ENCODE results near the gene CSNK1G2. TPM values are rescaled to one million over a fixed set of nuclear protein-coding genes. Genes with fewer than 3 reads are reported as not detected.

CSNK1G2 gene
- total RNA-seq, 4 donors from 2014 or later, result 17.3 to 50.9 (median 26.2) TPM

DNA sequence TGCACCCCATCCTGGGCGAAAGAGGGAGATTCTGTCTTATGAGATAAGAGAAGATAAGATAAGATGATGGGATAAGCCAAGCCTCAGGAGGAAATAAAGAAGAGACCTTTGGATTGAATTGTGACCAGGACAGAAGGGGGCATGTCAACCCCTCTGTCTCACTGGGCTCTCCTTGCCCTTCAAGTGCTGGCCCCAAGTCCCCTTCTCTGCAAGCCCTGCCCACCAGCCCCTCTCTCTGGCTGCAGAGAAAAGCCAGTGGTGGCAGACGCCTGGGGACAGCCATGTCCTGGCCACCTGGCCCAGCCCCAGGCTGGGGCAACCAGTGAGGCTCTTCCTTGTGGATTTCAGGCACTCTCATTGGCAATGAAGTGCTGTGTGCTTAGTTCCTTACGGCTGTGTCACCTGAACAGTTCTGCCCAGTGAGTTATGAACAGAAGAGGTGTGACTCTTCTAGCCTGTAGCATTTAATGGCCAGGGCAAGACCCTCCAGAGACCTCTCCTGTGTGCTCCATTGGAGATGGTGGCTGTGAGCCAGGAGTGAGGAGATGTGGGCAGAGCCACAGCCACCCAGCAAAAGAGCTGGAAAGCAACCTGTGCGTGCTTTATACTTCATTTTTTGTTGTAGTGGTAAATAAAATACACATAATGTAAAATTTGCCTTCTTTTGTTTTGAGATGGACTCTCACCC, 80.6 kb downstream of the CSNK1G2 start:
- TF ChIP-seq, protein P1, sequence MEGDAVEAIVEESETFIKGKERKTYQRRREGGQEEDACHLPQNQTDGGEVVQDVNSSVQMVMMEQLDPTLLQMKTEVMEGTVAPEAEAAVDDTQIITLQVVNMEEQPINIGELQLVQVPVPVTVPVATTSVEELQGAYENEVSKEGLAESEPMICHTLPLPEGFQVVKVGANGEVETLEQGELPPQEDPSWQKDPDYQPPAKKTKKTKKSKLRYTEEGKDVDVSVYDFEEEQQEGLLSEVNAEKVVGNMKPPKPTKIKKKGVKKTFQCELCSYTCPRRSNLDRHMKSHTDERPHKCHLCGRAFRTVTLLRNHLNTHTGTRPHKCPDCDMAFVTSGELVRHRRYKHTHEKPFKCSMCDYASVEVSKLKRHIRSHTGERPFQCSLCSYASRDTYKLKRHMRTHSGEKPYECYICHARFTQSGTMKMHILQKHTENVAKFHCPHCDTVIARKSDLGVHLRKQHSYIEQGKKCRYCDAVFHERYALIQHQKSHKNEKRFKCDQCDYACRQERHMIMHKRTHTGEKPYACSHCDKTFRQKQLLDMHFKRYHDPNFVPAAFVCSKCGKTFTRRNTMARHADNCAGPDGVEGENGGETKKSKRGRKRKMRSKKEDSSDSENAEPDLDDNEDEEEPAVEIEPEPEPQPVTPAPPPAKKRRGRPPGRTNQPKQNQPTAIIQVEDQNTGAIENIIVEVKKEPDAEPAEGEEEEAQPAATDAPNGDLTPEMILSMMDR (IDR thresholded peaks at IDR 0.05; ENCODE audit: low read depth), result no peak

DNA sequence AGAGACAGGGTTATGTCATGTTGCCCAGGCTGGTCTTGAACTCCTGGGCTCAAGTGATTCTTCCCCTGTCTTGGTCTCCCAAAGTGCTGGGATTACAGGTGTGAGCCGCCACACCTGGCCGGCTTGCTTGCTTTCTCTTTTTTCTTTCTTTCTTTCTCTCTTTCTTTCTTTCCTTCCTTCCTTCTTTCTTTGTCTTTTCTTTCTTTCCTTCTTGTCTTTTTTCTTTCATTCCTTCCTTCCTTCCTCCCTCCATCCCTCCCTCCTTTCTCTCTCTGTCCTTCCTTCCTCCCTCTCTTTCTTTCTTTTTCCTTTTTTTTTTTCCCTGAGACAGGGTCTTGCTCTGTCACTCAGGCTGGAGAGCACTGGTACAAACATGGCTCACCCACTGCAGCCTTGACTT, 81.3 kb downstream of the CSNK1G2 start:
- TF ChIP-seq, protein P1 (IDR thresholded peaks at IDR 0.05; ENCODE audit: low read depth), result no peak

DNA sequence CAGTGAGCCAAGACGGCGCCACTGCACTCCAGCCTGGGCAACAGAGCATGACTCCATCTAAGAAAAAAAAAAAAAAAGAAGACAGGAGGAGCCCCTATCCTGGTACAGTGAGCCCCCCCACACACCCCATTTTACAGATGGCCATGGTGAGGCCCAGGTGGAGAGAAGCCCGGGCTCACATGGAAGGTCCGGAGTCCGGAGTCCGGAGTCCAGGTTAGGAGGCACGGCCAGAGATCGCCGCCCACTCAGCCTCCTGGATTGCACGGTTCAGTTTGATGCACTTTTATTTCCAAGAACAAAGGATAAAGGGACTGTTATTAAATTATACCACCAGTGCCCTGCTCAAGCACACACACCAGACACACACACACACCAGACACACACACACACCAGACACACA, 85.8 kb downstream of the CSNK1G2 start:
- TF ChIP-seq, protein P1 (IDR thresholded peaks at IDR 0.05; ENCODE audit: low read depth), result no peak

DNA sequence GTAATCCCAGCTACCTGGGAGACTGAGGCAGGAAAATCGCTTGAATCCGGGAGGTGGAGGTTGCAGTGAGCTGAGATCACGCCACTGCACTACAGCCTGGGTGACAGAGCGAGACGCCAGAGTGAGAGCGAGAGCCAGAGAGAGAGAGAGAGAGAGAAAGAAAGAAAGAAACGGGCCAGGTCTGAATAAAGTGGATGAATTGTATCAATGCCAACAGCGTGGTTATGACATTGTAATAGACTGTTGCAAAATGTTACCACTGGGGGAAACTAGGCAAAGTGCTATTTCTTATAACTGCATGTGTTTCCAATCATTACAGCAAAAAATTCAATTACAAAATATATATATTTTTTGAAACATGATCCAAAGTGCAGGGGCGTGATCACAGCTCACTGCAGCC, 86.4 kb downstream of the CSNK1G2 start:
- TF ChIP-seq, protein P1 (IDR thresholded peaks at IDR 0.05; ENCODE audit: low read depth), result no peak

Small RNAs within 50 kb of the gene (small RNA-seq; reads per million reads assigned to genes)
- not detected for gene AC007136.1

Other genes starting within 250 kb of the CSNK1G2 start
- not detected for gene ONECUT3, start 187.7 kb upstream of the CSNK1G2 start, total RNA-seq
- gene ATP8B3, start 128.9 kb upstream of the CSNK1G2 start, total RNA-seq, result 1 to 10 TPM; 1.5 to 3.3 (median 1.8) TPM
- gene REXO1, start 92.7 kb upstream of the CSNK1G2 start, total RNA-seq, result 10 to 100 TPM; 12.3 to 30.5 (median 20.1) TPM
- 1 to 10 TPM in 3 of 4 donors, not detected in 1; 2.4 to 3.4 (median 2.9) TPM for gene KLF16, start 77.6 kb upstream of the CSNK1G2 start, total RNA-seq
- 10 to 100 TPM; 43.7 to 88.9 (median 56.8) TPM for gene ABHD17A, start 55.7 kb upstream of the CSNK1G2 start, total RNA-seq
- gene ADAT3, start 35.8 kb upstream of the CSNK1G2 start, total RNA-seq, result 1 to 10 TPM in 1 of 4 donors, under 1 TPM in 3; 0.68 to 1.1 (median 0.93) TPM
- gene SCAMP4, start 35.8 kb upstream of the CSNK1G2 start, total RNA-seq, result 10 to 100 TPM; 20.9 to 45.8 (median 42.4) TPM
- 10 to 100 TPM; 39.6 to 76.5 (median 54.3) TPM for gene BTBD2, start 74.5 kb downstream of the CSNK1G2 start, total RNA-seq
- gene MKNK2, start 110.1 kb downstream of the CSNK1G2 start, total RNA-seq, result 100 to 1,000 TPM; 120 to 386 (median 204) TPM
- 10 to 100 TPM; 27.9 to 53.3 (median 46.5) TPM for gene MOB3A, start 155.2 kb downstream of the CSNK1G2 start, total RNA-seq
- gene IZUMO4, start 155.7 kb downstream of the CSNK1G2 start, total RNA-seq, result 10 to 100 TPM in 2 of 4 donors, 1 to 10 TPM in 2; 2.0 to 11.1 (median 6.3) TPM
- gene AP3D1, start 210.4 kb downstream of the CSNK1G2 start, total RNA-seq, result 10 to 100 TPM; 46.6 to 94.0 (median 57.5) TPM
- gene DOT1L, start 222.8 kb downstream of the CSNK1G2 start, total RNA-seq, result 10 to 100 TPM in 1 of 4 donors, 1 to 10 TPM in 3; 3.2 to 12.2 (median 5.4) TPM

Data from subcutaneous adipose tissue (tissue), 4 donors.